ENCODE results near the gene TMEFF2. TPM values are rescaled to one million over a fixed set of nuclear protein-coding genes. Genes with fewer than 3 reads are reported as not detected.

TMEFF2 gene, protein sequence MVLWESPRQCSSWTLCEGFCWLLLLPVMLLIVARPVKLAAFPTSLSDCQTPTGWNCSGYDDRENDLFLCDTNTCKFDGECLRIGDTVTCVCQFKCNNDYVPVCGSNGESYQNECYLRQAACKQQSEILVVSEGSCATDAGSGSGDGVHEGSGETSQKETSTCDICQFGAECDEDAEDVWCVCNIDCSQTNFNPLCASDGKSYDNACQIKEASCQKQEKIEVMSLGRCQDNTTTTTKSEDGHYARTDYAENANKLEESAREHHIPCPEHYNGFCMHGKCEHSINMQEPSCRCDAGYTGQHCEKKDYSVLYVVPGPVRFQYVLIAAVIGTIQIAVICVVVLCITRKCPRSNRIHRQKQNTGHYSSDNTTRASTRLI
- total RNA-seq (not detected), polyA plus RNA-seq (not detected), total RNA-seq (not detected)

DNA sequence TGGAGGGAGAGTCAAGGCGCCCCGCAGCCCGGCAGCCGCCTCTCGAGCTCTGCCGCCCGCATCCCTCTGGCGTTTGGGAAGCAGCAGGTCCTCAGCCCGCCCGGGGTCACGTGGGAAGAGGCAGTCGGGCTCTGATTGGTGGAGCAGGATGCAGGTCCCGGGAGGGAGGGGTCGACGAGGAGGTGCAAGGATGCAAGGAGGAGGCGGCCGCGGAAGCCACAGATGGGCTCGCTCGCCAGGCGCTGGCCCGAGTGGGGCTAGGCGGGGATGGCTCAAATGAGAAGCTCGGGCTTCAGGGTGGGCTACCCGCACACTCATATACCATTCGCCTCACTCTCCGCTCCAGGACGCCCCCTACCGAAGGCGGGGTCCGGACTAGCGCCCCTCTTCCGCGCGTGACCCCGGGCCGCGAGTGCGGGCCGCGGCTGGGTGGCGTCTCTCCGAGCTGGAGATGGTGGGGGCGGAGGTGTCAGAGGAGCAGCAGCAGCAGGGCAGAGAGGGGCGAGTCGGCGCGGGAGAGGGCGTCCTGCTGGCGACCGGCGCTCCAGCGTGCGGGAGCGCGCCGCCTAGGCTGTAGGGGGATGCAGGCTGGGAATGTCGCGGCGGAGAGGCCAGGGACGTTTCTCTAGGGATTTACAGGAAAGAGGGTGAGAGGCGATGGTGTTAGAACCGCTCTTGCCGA, at the start of gene TMEFF2:
Gene TMEFF2, minus strand, starts transcription at position 68 of the 682 bp plus-strand sequence. CDS start 409 bp downstream, outside the sequence.
- ChIA-PET POLR2A (no interaction called here), CTCF (no interaction called here)
- Mint-ChIP-seq H3K4me1 (peaks cover 20 to 38% (median 27%) of the 10 kb centered on the region in 7 donors), H3K27ac (peak within 1 kb of the TSS in 1 of 9 donors; percentile 15), H3K36me3 (no peaks in the 10 kb centered on the region), H3K27me3 (peaks cover 70 to 85% (median 82%) of the 10 kb centered on the region in 5 donors), H3K9me3 (peaks cover 0 to 2% (median 0%) of the 10 kb centered on the region in 11 donors), H3K4me3 (peak within 1 kb of the TSS; percentile 40 to 86 (median 75))
- Histone ChIP-seq H3K4me1 (ENCODE audit: control insufficient read depth in 2 of 2, insufficient read depth in 2 of 2, low read length in 2 of 2) (peaks cover 9 to 19% of the 10 kb centered on the region in 2 donors), H3K27me3 (ENCODE audit: control insufficient read depth in 2 of 2, insufficient read depth in 2 of 2, low read length in 2 of 2) (peaks cover 13 to 41% of the 10 kb centered on the region in 2 donors), H3K4me3 (ENCODE audit: low read length) (peak within 1 kb of the TSS; percentile 51), H3K36me3 (ENCODE audit: control insufficient read depth in 2 of 3, insufficient read depth in 3 of 3, low read length in 3 of 3) (no peaks in the 10 kb centered on the region), H3K9me3 (ENCODE audit: control insufficient read depth in 2 of 3, low read length in 3 of 3) (no peaks in the 10 kb centered on the region), H3K27ac (ENCODE audit: low read depth, low read length) (no peak within 1 kb of the TSS)
- intact Hi-C loops (cut with micrococcal nuclease) = no loop called here
- peak; percentile 46 for ATAC-seq
- DNase-seq = peak in 5 of 9 donors; percentile 8 to 63 (median 13)

DNA sequence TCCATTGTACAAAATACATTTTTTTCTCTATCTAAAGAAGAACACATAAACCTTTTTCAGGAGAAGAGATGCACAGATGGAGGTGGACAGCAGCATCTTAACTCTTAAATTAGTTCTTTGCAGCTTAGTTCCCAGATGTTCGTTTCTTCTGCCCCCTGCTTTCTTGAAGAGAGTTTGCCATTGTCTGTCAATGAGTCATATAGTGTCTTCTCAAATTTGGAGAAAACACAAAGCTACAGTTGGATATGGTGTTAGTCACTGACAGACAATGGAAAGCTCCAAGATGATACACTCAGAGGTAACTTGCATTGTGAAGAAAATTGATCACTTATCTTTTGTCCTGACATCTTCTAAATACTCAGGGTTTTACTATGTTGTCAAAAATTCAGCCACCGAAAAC, 48.8 kb upstream of the TMEFF2 start:
- ChIA-PET POLR2A (no interaction called here), CTCF (no interaction called here)
- Mint-ChIP-seq H3K9me3 (peaks cover 0 to under 1% (median 0%) of the 10 kb centered on the region in 11 donors), H3K27ac (no peak overlapping the region), H3K36me3 (no peaks in the 10 kb centered on the region), H3K4me3 (no peak overlapping the region), H3K27me3 (peaks cover 0 to 3% (median 0%) of the 10 kb centered on the region in 5 donors), H3K4me1 (no peaks in the 10 kb centered on the region)
- H3K4me3 ChIP-seq (ENCODE audit: low read length) = no peak overlapping the region
- no peak overlapping the region for H3K27ac ChIP-seq (ENCODE audit: low read depth, low read length)
- DNase-seq (no peak), ATAC-seq (no peak)
- H3K36me3 ChIP-seq (ENCODE audit: control insufficient read depth in 2 of 3, insufficient read depth in 3 of 3, low read length in 3 of 3) = no peaks in the 10 kb centered on the region
- intact Hi-C loops (cut with micrococcal nuclease) = no loop called here
- no peaks in the 10 kb centered on the region for H3K27me3 ChIP-seq (ENCODE audit: control insufficient read depth in 2 of 2, insufficient read depth in 2 of 2, low read length in 2 of 2)
- H3K9me3 ChIP-seq (ENCODE audit: control insufficient read depth in 2 of 3, low read length in 3 of 3) = no peaks in the 10 kb centered on the region
- H3K4me1 ChIP-seq (ENCODE audit: control insufficient read depth in 2 of 2, insufficient read depth in 2 of 2, low read length in 2 of 2) = no peaks in the 10 kb centered on the region

DNA sequence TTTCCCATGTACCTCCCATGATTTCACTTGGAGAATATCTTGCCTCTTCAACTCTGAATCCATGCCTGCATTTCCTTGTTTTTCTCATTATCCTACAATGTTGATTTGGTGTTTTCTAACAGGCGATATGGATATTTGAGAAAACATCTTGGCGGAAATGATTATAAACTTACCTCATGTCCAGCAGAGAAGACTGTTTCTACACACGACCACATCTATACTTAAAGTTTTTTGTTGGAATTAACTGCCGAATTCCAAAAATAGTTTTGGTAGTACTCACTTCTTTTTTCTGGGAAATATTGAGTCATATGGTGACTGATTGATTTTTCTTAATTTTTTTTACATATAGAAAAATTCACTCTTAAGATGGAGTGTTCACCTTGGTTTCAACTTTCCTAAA, 41.4 kb upstream of the TMEFF2 start:
- POLR2A ChIA-PET = no interaction called here

DNA sequence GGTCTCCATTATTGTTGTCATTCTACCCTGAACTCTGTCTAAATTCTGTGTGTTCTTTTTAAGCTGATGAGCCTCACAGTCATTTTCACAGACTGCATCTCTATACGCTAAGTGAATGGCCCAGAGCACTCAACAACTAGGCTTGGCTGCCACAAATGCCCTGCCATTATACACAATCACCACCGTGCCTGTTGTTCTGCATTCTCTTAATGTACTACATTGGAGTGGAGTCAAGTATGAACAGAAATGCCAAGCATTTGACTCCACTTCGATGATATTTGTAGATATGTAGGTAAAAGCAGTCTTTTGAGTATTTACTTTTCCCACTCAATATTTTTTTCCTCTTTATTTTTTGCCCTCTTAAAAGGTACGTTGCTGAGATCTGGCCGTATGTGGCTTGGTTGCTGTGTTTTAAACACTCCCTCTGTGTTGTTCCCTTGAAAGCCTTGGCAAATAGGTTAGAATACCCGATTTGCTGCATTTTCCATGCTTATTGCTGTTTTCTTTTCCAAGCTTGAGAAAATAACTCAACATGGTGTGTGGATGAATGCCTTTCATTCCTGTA, 36.2 kb upstream of the TMEFF2 start:
- no peaks in the 10 kb centered on the region for H3K36me3 Mint-ChIP-seq
- Histone ChIP-seq H3K36me3 (ENCODE audit: control insufficient read depth in 2 of 3, insufficient read depth in 3 of 3, low read length in 3 of 3) (no peaks in the 10 kb centered on the region), H3K9me3 (ENCODE audit: control insufficient read depth in 2 of 3, low read length in 3 of 3) (no peaks in the 10 kb centered on the region), H3K4me3 (ENCODE audit: low read length) (no peak overlapping the region), H3K27me3 (ENCODE audit: control insufficient read depth in 2 of 2, insufficient read depth in 2 of 2, low read length in 2 of 2) (no peaks in the 10 kb centered on the region), H3K4me1 (ENCODE audit: control insufficient read depth in 2 of 2, insufficient read depth in 2 of 2, low read length in 2 of 2) (no peaks in the 10 kb centered on the region), H3K27ac (ENCODE audit: low read depth, low read length) (no peak overlapping the region)
- intact Hi-C loops (cut with micrococcal nuclease) = no loop called here
- no peak overlapping the region for H3K4me3 Mint-ChIP-seq
- DNase-seq = no peak
- H3K27me3 Mint-ChIP-seq = peaks cover 0 to 8% (median 0%) of the 10 kb centered on the region in 5 donors
- peaks cover 0 to 4% (median 0%) of the 10 kb centered on the region in 11 donors for H3K9me3 Mint-ChIP-seq
- POLR2A ChIA-PET = no interaction called here
- no peak overlapping the region for H3K27ac Mint-ChIP-seq
- no peak for ATAC-seq
- CTCF ChIA-PET = interaction anchor here (0.6 kb wide), 1 partner anchor 9 kb away, joined by 3 read pairs; no protein-coding TSS in a partner anchor
- H3K4me1 Mint-ChIP-seq = no peaks in the 10 kb centered on the region

More for the DNA sequence above, 41.4 kb upstream of the TMEFF2 start:
- DNase-seq (no peak), ATAC-seq (no peak)
- Histone ChIP-seq H3K27ac (ENCODE audit: low read depth, low read length) (no peak overlapping the region), H3K27me3 (ENCODE audit: control insufficient read depth in 2 of 2, insufficient read depth in 2 of 2, low read length in 2 of 2) (no peaks in the 10 kb centered on the region), H3K36me3 (ENCODE audit: control insufficient read depth in 2 of 3, insufficient read depth in 3 of 3, low read length in 3 of 3) (no peaks in the 10 kb centered on the region), H3K4me3 (ENCODE audit: low read length) (no peak overlapping the region), H3K4me1 (ENCODE audit: control insufficient read depth in 2 of 2, insufficient read depth in 2 of 2, low read length in 2 of 2) (no peaks in the 10 kb centered on the region), H3K9me3 (ENCODE audit: control insufficient read depth in 2 of 3, low read length in 3 of 3) (no peaks in the 10 kb centered on the region)
- CTCF ChIA-PET = no interaction called here
- peaks cover 0 to 3% (median 0%) of the 10 kb centered on the region in 11 donors for H3K9me3 Mint-ChIP-seq
- intact Hi-C loops (cut with micrococcal nuclease) = no loop called here
- H3K4me1 Mint-ChIP-seq = no peaks in the 10 kb centered on the region
- H3K27ac Mint-ChIP-seq = no peak overlapping the region
- H3K4me3 Mint-ChIP-seq = no peak overlapping the region
- peaks cover 0 to 2% (median 0%) of the 10 kb centered on the region in 5 donors for H3K27me3 Mint-ChIP-seq
- H3K36me3 Mint-ChIP-seq = no peaks in the 10 kb centered on the region

DNA sequence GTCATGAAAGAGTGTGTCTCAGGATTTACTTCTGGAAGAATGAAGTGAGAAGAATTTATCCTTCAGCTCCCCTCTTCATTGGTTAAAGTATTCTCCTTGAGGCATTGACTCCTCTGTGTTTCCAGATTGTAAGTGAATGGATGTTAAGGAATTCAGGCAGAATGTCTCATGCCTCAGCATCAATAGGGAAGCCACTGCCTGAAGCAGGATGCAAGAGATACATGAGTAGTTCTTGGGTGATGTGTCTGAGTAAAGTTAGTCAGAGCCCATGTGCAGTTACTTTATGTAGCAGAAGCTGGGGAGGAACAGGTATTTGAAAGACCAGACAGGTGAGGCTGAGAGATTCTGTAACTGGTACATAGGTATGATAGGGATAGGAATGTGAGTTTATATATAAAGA, 34.0 kb upstream of the TMEFF2 start:
- Histone ChIP-seq H3K27ac (ENCODE audit: low read depth, low read length) (no peak overlapping the region), H3K4me1 (ENCODE audit: control insufficient read depth in 2 of 2, insufficient read depth in 2 of 2, low read length in 2 of 2) (no peaks in the 10 kb centered on the region), H3K4me3 (ENCODE audit: low read length) (no peak overlapping the region), H3K36me3 (ENCODE audit: control insufficient read depth in 2 of 3, insufficient read depth in 3 of 3, low read length in 3 of 3) (no peaks in the 10 kb centered on the region), H3K27me3 (ENCODE audit: control insufficient read depth in 2 of 2, insufficient read depth in 2 of 2, low read length in 2 of 2) (no peaks in the 10 kb centered on the region), H3K9me3 (ENCODE audit: control insufficient read depth in 2 of 3, low read length in 3 of 3) (no peaks in the 10 kb centered on the region)
- ChIA-PET POLR2A (no interaction called here), CTCF (no interaction called here)
- Mint-ChIP-seq H3K27me3 (peaks cover 0 to 8% (median 4%) of the 10 kb centered on the region in 5 donors), H3K27ac (no peak overlapping the region), H3K9me3 (peaks cover 0 to 2% (median 0%) of the 10 kb centered on the region in 11 donors), H3K36me3 (no peaks in the 10 kb centered on the region), H3K4me3 (no peak overlapping the region), H3K4me1 (no peaks in the 10 kb centered on the region)
- DNase-seq (no peak), ATAC-seq (no peak)
- intact Hi-C loops (cut with micrococcal nuclease) = no loop called here

DNA sequence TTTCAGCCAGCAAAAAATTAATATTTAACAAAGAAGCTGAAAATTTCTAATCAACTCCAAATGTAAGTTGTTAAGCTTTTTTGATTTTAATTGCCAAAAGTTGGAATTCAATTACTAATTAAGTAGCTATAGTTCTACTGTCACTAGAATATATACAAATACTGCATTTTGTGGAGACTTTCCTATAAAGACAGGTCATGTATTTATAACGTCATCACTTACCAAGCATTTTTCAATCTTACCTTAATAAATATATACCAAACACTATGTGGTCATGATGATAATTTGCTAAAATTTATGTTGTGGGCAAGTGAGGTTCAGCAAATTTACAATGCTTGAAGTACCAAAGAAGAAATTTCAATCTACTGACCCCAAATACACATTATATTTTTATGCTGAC, 24.2 kb upstream of the TMEFF2 start:
- Histone ChIP-seq H3K27ac (ENCODE audit: low read depth, low read length) (no peak overlapping the region), H3K4me3 (ENCODE audit: low read length) (no peak overlapping the region), H3K4me1 (ENCODE audit: control insufficient read depth in 2 of 2, insufficient read depth in 2 of 2, low read length in 2 of 2) (no peaks in the 10 kb centered on the region), H3K9me3 (ENCODE audit: control insufficient read depth in 2 of 3, low read length in 3 of 3) (no peaks in the 10 kb centered on the region), H3K27me3 (ENCODE audit: control insufficient read depth in 2 of 2, insufficient read depth in 2 of 2, low read length in 2 of 2) (no peaks in the 10 kb centered on the region), H3K36me3 (ENCODE audit: control insufficient read depth in 2 of 3, insufficient read depth in 3 of 3, low read length in 3 of 3) (no peaks in the 10 kb centered on the region)
- intact Hi-C loops (cut with micrococcal nuclease) = no loop called here
- Mint-ChIP-seq H3K9me3 (peaks cover 0 to 3% (median 0%) of the 10 kb centered on the region in 11 donors), H3K4me3 (no peak overlapping the region), H3K36me3 (no peaks in the 10 kb centered on the region), H3K27ac (no peak overlapping the region), H3K27me3 (peaks cover 0 to 25% (median 5%) of the 10 kb centered on the region in 5 donors), H3K4me1 (no peaks in the 10 kb centered on the region)
- ATAC-seq = no peak
- no peak for DNase-seq
- POLR2A ChIA-PET = no interaction called here
- CTCF ChIA-PET = no interaction called here

Measured in naive thymus-derived CD4-positive, alpha-beta T cell (primary cell).